Coronary artery (tissue), 2 donors: ENCODE data around the gene ABHD12.

Experiments used
- DNase-seq: peaks from one replicate; pipeline ENCODE4 v3.0.0-alpha.2; 2017; ENCODE audit warnings: low spot score
- H3K27ac ChIP-seq, 2 donors: fragments of 200-600 bp; sonication (generic); one replicate each; pipeline ENCODE4 v1.5.1; 2016 to 2019
- H3K4me3 ChIP-seq: fragments of 200-600 bp; sonication (generic); 2 replicates; pipeline ENCODE4 v1.5.1; 2016; ENCODE audit warnings: mild to moderate bottlenecking, moderate library complexity
- CTCF ChIP-seq: fragments of 200-600 bp; sonication (generic); IDR thresholded peaks from one replicate; pipeline ENCODE4 v1.5.1; 2019; ENCODE audit warnings: antibody characterized with exemption

ABHD12 gene

GRCh38 chr20:25390538-25391528, at the start of gene ABHD12:
Gene ABHD12, minus strand, starts transcription at chr20:25390835. Its CDS starts 132 bp downstream, at chr20:25390703.
- no peak for TF ChIP-seq CTCF
- peak within 1 kb of the TSS; percentile 78 to 84 for H3K27ac ChIP-seq
- peak; percentile 98 for DNase-seq

GRCh38 chr20:25439328-25439727, 48.7 kb upstream of the ABHD12 start:
- TF ChIP-seq CTCF, result no peak
- no peak overlapping the region for H3K4me3 ChIP-seq
- no peak for DNase-seq
- H3K27ac ChIP-seq, result no peak overlapping the region

More at GRCh38 chr20:25390538-25391528, at the start of gene ABHD12:
- H3K4me3 ChIP-seq, result peak within 1 kb of the TSS; percentile 87

DNA sequence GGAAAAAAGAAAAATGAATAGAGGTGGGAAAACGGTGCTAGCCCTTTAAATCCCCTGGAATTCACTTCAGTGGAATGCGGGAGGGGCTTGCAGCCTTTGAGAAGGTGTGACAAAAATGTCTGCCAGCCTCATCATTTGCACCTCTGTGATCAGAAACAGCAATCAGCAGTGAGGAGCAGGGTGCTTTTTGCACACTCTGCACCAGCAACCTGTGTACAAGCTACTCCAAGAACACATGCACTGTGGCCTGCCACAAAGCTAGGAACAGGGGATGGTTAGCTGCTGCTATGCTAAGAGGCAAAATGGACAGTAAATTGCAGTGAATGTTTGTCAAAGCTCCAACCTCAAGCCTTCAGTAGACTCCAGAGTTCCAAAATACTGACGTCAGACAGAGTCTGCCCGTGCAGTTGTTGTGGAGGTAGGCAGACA, 46.5 kb upstream of the ABHD12 start:
- Histone ChIP-seq H3K4me3 (no peak overlapping the region), H3K27ac (no peak overlapping the region)
- TF ChIP-seq CTCF, result no peak
- DNase-seq, result no peak

DNA sequence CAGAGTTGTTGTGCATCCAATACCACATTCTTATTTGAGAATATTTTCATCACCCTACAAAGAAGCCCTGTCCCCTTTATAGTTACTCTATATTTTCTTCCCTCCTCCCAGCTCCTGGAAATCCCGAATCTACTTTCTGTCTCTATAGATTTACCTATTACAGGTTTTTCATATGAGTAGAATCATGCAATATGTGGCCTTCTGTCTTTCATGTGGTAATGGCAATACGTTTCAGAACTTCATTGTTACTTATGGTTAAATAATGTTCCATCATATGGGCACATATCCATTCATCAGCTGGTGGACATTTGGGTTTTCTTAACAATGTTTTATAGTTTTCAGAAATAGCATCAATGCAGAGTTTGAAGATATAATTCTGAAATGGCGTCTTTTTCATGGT, 33.9 kb upstream of the ABHD12 start:
- no peak for TF ChIP-seq CTCF
- no peak overlapping the region for H3K27ac ChIP-seq
- no peak overlapping the region for H3K4me3 ChIP-seq
- DNase-seq, result no peak

DNA sequence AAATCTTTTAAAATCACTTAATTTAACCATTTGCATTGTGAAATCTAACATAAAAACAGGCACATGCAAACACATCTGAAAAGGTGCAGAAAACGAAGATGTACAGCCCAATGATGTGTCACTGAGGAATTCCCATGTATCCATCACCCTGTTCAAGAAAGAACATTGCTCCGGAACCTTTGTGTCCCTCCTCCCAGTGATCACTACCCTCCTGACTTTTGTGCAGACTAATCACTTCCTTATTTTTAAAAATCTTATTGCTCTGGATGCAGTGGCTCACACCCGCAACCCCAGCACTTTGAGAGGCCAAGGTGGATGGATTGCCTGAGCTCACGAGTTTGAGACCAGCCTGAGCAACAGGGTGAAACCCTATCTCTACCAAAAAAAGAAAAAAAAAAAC, 31.4 kb upstream of the ABHD12 start:
- TF ChIP-seq CTCF, result no peak
- DNase-seq, result no peak
- Histone ChIP-seq H3K4me3 (no peak overlapping the region), H3K27ac (no peak overlapping the region)

- Histone ChIP-seq H3K4me3 (no peak overlapping the region), H3K27ac (no peak overlapping the region)
- no peak for TF ChIP-seq CTCF
- no peak for DNase-seq
These were observed 30.5 kb upstream of the ABHD12 start for GRCh38 chr20:25421102-25421501.

DNA sequence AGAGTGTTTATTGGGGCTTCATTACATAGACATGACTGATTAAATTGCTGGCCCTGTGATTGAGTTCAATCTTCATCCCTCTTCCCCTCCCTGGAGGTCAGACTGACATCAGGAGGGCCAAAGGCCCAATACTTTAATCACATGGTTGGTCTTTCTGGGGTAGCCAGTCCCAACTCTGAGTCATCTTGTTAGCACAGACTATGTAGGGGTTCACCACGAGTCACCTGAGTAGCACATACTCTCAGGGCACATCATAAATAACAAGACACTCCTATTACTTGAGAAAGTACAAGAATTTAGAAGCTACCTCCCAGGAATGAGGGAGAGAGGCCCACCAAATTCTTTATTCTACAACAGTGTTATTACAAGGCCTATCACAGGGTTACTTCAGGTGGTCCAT, 28.1 kb upstream of the ABHD12 start:
- Histone ChIP-seq H3K27ac (no peak overlapping the region), H3K4me3 (no peak overlapping the region)
- no peak for TF ChIP-seq CTCF
- DNase-seq, result no peak
